WTC11 (cell line): ENCODE measurements around the gene KDM4B. TPM values are rescaled to one million over a fixed set of nuclear protein-coding genes. Genes with fewer than 3 reads are reported as not detected.

Source experiments
- ATAC-seq: fragments of 200-7000 bp; cut with Tn5 transposase; 2 replicates; pipeline ENCODE4 v1.10.0; 2021; ENCODE audit warnings: mild to moderate bottlenecking, moderate library complexity
- CTCF ChIA-PET: fragments of 300-600 bp; sonication (Branson Sonifier 250); formaldehyde crosslinking; loops from one replicate; lab custom pipeline; 2021; ENCODE audit warnings: antibody characterized with exemption; lab: Charles Lee
- POLR2A ChIA-PET: fragments of 350-600 bp; sonication (Branson Sonifier 250); formaldehyde crosslinking; loops from one replicate; lab custom pipeline; 2021; ENCODE audit warnings: antibody characterized with exemption; lab: Charles Lee
- DNase-seq: peaks from one replicate; pipeline ENCODE4 v3.0.0; 2021; ENCODE audit warnings: low spot score
- H3K27ac Mint-ChIP-seq: 2 replicates; pipeline ENCODE4 v1.8.0; 2021; ENCODE audit warnings: mixed read lengths
- H3K27me3 Mint-ChIP-seq: 2 replicates; pipeline ENCODE4 v1.8.0; 2021; ENCODE audit warnings: low read depth, mild to moderate bottlenecking, moderate library complexity, mixed read lengths
- H3K36me3 Mint-ChIP-seq: 2 replicates; pipeline ENCODE4 v1.8.0; 2021; ENCODE audit warnings: mixed read lengths
- H3K4me1 Mint-ChIP-seq: 2 replicates; pipeline ENCODE4 v1.8.0; 2022; ENCODE audit warnings: mixed read lengths
- H3K4me3 Mint-ChIP-seq: 2 replicates; pipeline ENCODE4 v1.8.0; 2021; ENCODE audit warnings: mild to moderate bottlenecking, moderate library complexity, mixed read lengths
- H3K9me3 Mint-ChIP-seq: 2 replicates; pipeline ENCODE4 v1.8.0; 2021; ENCODE audit warnings: mixed read lengths
- ATF3 ChIP-seq: sonication (generic); formaldehyde crosslinking; conservative IDR thresholded peaks from 2 replicates; pipeline ENCODE4 v1.8.1; 2022; ENCODE audit warnings: mild to moderate bottlenecking, missing genetic modification reagents
- CBFB ChIP-seq: sonication (generic); formaldehyde crosslinking; IDR thresholded peaks from 2 replicates; pipeline ENCODE4 v1.8.1; 2022; ENCODE audit warnings: mild to moderate bottlenecking, low read depth, missing genetic modification reagents
- CREM ChIP-seq: sonication (generic); formaldehyde crosslinking; IDR thresholded peaks from 2 replicates; pipeline ENCODE4 v1.8.1; 2022; ENCODE audit warnings: mild to moderate bottlenecking, missing genetic modification reagents, moderate library complexity
- E2F1 ChIP-seq: sonication (generic); formaldehyde crosslinking; IDR thresholded peaks from 2 replicates; pipeline ENCODE4 v1.8.0; 2022; ENCODE audit warnings: mild to moderate bottlenecking, missing genetic modification reagents
- E2F4 ChIP-seq: sonication (generic); formaldehyde crosslinking; IDR thresholded peaks from 2 replicates; pipeline ENCODE4 v1.8.1; 2022; ENCODE audit warnings: low read depth, mild to moderate bottlenecking, moderate library complexity, missing genetic modification reagents, borderline replicate concordance
- ESRRA ChIP-seq: sonication (generic); formaldehyde crosslinking; IDR thresholded peaks from 2 replicates; pipeline ENCODE4 v1.8.1; 2022; ENCODE audit warnings: mild to moderate bottlenecking, missing genetic modification reagents, borderline replicate concordance
- FOXK1 ChIP-seq: sonication (generic); formaldehyde crosslinking; IDR thresholded peaks from 2 replicates; pipeline ENCODE4 v1.8.0; 2022; ENCODE audit warnings: mild to moderate bottlenecking, moderate library complexity, missing genetic modification reagents
- FOXP1 ChIP-seq: sonication (generic); formaldehyde crosslinking; IDR thresholded peaks from 2 replicates; pipeline ENCODE4 v1.8.0; 2022; ENCODE audit warnings: missing genetic modification reagents, mild to moderate bottlenecking, moderate library complexity, borderline replicate concordance
- GTF2I ChIP-seq: fragments of 250-450 bp; sonication (Bioruptor Pico); conservative IDR thresholded peaks from 2 replicates; pipeline ENCODE4 v1.4.0; 2021; ENCODE audit warnings: mild to moderate bottlenecking
- HMGXB4 ChIP-seq: sonication (generic); formaldehyde crosslinking; IDR thresholded peaks from 2 replicates; pipeline ENCODE4 v1.8.1; 2023; ENCODE audit warnings: mild to moderate bottlenecking, moderate library complexity, missing genetic modification reagents
- KAT7 ChIP-seq: sonication (generic); formaldehyde crosslinking; IDR thresholded peaks from 2 replicates; pipeline ENCODE4 v1.8.1; 2023; ENCODE audit warnings: missing genetic modification reagents, mild to moderate bottlenecking, borderline replicate concordance
- NFATC4 ChIP-seq: fragments of 250-450 bp; sonication (Bioruptor Pico); IDR thresholded peaks from 2 replicates; pipeline ENCODE4 v1.9.0; 2021; ENCODE audit warnings: mild to moderate bottlenecking
- NFYB ChIP-seq: sonication (generic); formaldehyde crosslinking; conservative IDR thresholded peaks from 2 replicates; pipeline ENCODE4 v1.8.0; 2022; ENCODE audit warnings: low read depth, missing genetic modification reagents
- SP1 ChIP-seq: sonication (generic); formaldehyde crosslinking; conservative IDR thresholded peaks from 2 replicates; pipeline ENCODE4 v1.8.1; 2022; ENCODE audit warnings: missing genetic modification reagents
- TP53 ChIP-seq: sonication (generic); formaldehyde crosslinking; IDR thresholded peaks from 2 replicates; pipeline ENCODE4 v1.8.1; 2023; ENCODE audit warnings: mild to moderate bottlenecking, missing genetic modification reagents
- USF1 ChIP-seq: sonication (generic); formaldehyde crosslinking; IDR thresholded peaks from 2 replicates; pipeline ENCODE4 v1.8.0; 2022; ENCODE audit warnings: mild to moderate bottlenecking, missing genetic modification reagents
- USF2 ChIP-seq: sonication (generic); formaldehyde crosslinking; IDR thresholded peaks from 2 replicates; pipeline ENCODE4 v1.8.1; 2023; ENCODE audit warnings: mild to moderate bottlenecking, missing genetic modification reagents, moderate library complexity
- ZNF121 ChIP-seq: sonication (generic); formaldehyde crosslinking; IDR thresholded peaks from 2 replicates; pipeline ENCODE4 v1.8.0; 2023; ENCODE audit warnings: missing genetic modification reagents
- ZNF232 ChIP-seq: sonication (generic); formaldehyde crosslinking; IDR thresholded peaks from 2 replicates; pipeline ENCODE4 v1.8.0; 2022; ENCODE audit warnings: mild to moderate bottlenecking, missing genetic modification reagents
- ZNF263 ChIP-seq: sonication (generic); formaldehyde crosslinking; IDR thresholded peaks from 2 replicates; pipeline ENCODE4 v1.8.1; 2022; ENCODE audit warnings: low read depth, mild to moderate bottlenecking, moderate library complexity, missing genetic modification reagents
- ZNF416 ChIP-seq: fragments of 250-450 bp; sonication (Bioruptor Pico); IDR thresholded peaks from 2 replicates; pipeline ENCODE4 v1.9.0; 2021; ENCODE audit warnings: mild to moderate bottlenecking, inconsistent platforms
- total RNA-seq: library from RNA; stranded (reverse); gene quantifications from 3 replicates; pipeline ENCODE4 v1.2.3, GENCODE V29; 2021

Gene KDM4B
- total RNA-seq, 1 experiment from 2014 or later = 43.2 TPM

GRCh38 chr19:5055457-5055776 lies 86.5 kb downstream of the KDM4B start:
- TF ChIP-seq HMGXB4 (CRISPR knock-in tag) (no peak), NFATC4 (CRISPR knock-in tag) (no peak), ZNF416 (CRISPR knock-in tag) (no peak), E2F1 (no peak), TP53 (no peak), CBFB (CRISPR knock-in tag) (no peak), FOXP1 (CRISPR knock-in tag) (no peak), FOXK1 (CRISPR knock-in tag) (no peak), CREM (CRISPR knock-in tag) (no peak), KAT7 (CRISPR knock-in tag) (no peak), E2F4 (CRISPR knock-in tag) (no peak), ATF3 (CRISPR knock-in tag) (no peak), ZNF263 (no peak), ZNF232 (CRISPR knock-in tag) (no peak), ZNF121 (no peak), GTF2I (no peak)
- no peaks in the 10 kb centered on the region for H3K27me3 Mint-ChIP-seq
- no peaks in the 10 kb centered on the region for H3K4me1 Mint-ChIP-seq
- peaks cover 5% of the 10 kb centered on the region; the same call in 1 of the 2 replicates for H3K36me3 Mint-ChIP-seq
- H3K27ac Mint-ChIP-seq = no peak overlapping the region
- H3K4me3 Mint-ChIP-seq = no peak overlapping the region
- ChIA-PET POLR2A (interaction anchor here (0.6 kb wide), 1 partner anchor 20 kb away, joined by 3 read pairs; no protein-coding TSS in a partner anchor), CTCF (interaction anchor here (1.1 to 4.0 kb wide), 4 partner anchors 32 to 99 kb away, joined by 3 to 29 read pairs (median 5); no protein-coding TSS in a partner anchor)
- ATAC-seq (no peak), DNase-seq (no peak)
- H3K9me3 Mint-ChIP-seq = no peaks in the 10 kb centered on the region

GRCh38 chr19:5057860-5058259 lies 88.9 kb downstream of the KDM4B start:
- TF ChIP-seq NFYB (peak; percentile 75), SP1 (no peak), ESRRA (CRISPR knock-in tag) (no peak), USF1 (CRISPR knock-in tag) (peak; percentile 97), GTF2I (no peak), USF2 (CRISPR knock-in tag) (peak; percentile 96)
- Mint-ChIP-seq H3K4me1 (no peaks in the 10 kb centered on the region), H3K4me3 (no peak overlapping the region), H3K27ac (peak overlapping the region; percentile 83; the same call in 1 of the 2 replicates), H3K36me3 (peaks cover 24% of the 10 kb centered on the region), H3K27me3 (no peaks in the 10 kb centered on the region), H3K9me3 (peaks cover 12% of the 10 kb centered on the region)
- CTCF ChIA-PET = interaction anchor here (0.9 to 2.8 kb wide), 4 partner anchors 9 to 55 kb away, joined by 3 to 22 read pairs (median 6); no protein-coding TSS in a partner anchor
- POLR2A ChIA-PET = no interaction called here
- ATAC-seq = peak; percentile 76
- peak; percentile 48 for DNase-seq
